ENCODE data around the gene PHF8. TPM values are rescaled to one million over a fixed set of nuclear protein-coding genes. Genes with fewer than 3 reads are reported as not detected.
A peak's percentile ranks its signal among the peaks of the same experiment; 100 is the strongest.

Gene PHF8
- total RNA-seq = 17.5 and 18.3 TPM in 2 replicates

GRCh38 chrX:54044126-54044876, at the start of gene PHF8:
PHF8 (minus strand) TSS chrX:54044473; CDS start chrX:54042728, 1,745 bp downstream.

Small RNA genes lying within 50 kb of the gene (small RNA-seq; reads per million reads assigned to genes)
- gene RNA5SP505 = 0.57 reads per million, percentile 17 among the genes with 10 or more reads in this experiment

Other genes starting within 250 kb of the PHF8 start
- gene FAM120C, start 138.8 kb upstream of the PHF8 start, total RNA-seq = 11.0 and 11.1 TPM in 2 replicates

All from articular chondrocyte of knee joint (primary cell).